ENCODE measurements around the gene PRKG1. TPM values are rescaled to one million over a fixed set of nuclear protein-coding genes. Genes with fewer than 3 reads are reported as not detected.

PRKG1 gene
- total RNA-seq, 1 donor: 19.5 TPM

- Histone ChIP-seq H3K4me3 (ENCODE audit: insufficient read depth, low read length) (no peak overlapping the region), H3K4me2 (ENCODE audit: insufficient read depth, low read length) (no peak overlapping the region), H3K27me3 (ENCODE audit: insufficient read depth, low read length) (no peaks in the 10 kb centered on the region), H4K20me1 (ENCODE audit: insufficient read depth, low read length) (no peaks in the 10 kb centered on the region), H3K79me2 (ENCODE audit: insufficient read depth, low read length) (no peaks in the 10 kb centered on the region), H3K4me1 (ENCODE audit: insufficient read depth, low read length) (no peaks in the 10 kb centered on the region), H3K9me3 (ENCODE audit: low read depth, low read length) (no peaks in the 10 kb centered on the region), H3K36me3 (ENCODE audit: insufficient read depth, low read length) (no peaks in the 10 kb centered on the region), H2AFZ (ENCODE audit: low read length) (no peak overlapping the region), H3K27ac (ENCODE audit: low read depth, low read length) (no peak overlapping the region)
- no peak for DNase-seq (ENCODE audit: insufficient read length, low spot score, missing footprints)
- TF ChIP-seq CTCF (IDR thresholded peaks at IDR 0.05; ENCODE audit: extremely low read depth, low read depth, low read length): no peak
Observed at GRCh38 chr10:51972733-51973346, 898.6 kb downstream of the PRKG1 start.

GRCh38 chr10:51980752-51981151 lies 906.5 kb downstream of the PRKG1 start:
- H3K4me1 ChIP-seq (ENCODE audit: insufficient read depth, low read length): no peaks in the 10 kb centered on the region
- no peak for DNase-seq (ENCODE audit: insufficient read length, low spot score, missing footprints)
- H4K20me1 ChIP-seq (ENCODE audit: insufficient read depth, low read length): no peaks in the 10 kb centered on the region
- H3K9me3 ChIP-seq (ENCODE audit: low read depth, low read length): no peaks in the 10 kb centered on the region
- no peaks in the 10 kb centered on the region for H3K27me3 ChIP-seq (ENCODE audit: insufficient read depth, low read length)
- no peak overlapping the region for H2AFZ ChIP-seq (ENCODE audit: low read length)
- H3K4me3 ChIP-seq (ENCODE audit: insufficient read depth, low read length): no peak overlapping the region
- H3K4me2 ChIP-seq (ENCODE audit: insufficient read depth, low read length): no peak overlapping the region
- H3K79me2 ChIP-seq (ENCODE audit: insufficient read depth, low read length): no peaks in the 10 kb centered on the region
- H3K27ac ChIP-seq (ENCODE audit: low read depth, low read length): no peak overlapping the region
- TF ChIP-seq CTCF (IDR thresholded peaks at IDR 0.05; ENCODE audit: extremely low read depth, low read depth, low read length): no peak
- H3K36me3 ChIP-seq (ENCODE audit: insufficient read depth, low read length): no peaks in the 10 kb centered on the region

- no peaks in the 10 kb centered on the region for H3K79me2 ChIP-seq (ENCODE audit: insufficient read depth, low read length)
- H3K9me3 ChIP-seq (ENCODE audit: low read depth, low read length): no peaks in the 10 kb centered on the region
- H3K27me3 ChIP-seq (ENCODE audit: insufficient read depth, low read length): no peaks in the 10 kb centered on the region
- no peaks in the 10 kb centered on the region for H3K4me1 ChIP-seq (ENCODE audit: insufficient read depth, low read length)
- no peak overlapping the region for H3K4me3 ChIP-seq (ENCODE audit: insufficient read depth, low read length)
- no peak overlapping the region for H2AFZ ChIP-seq (ENCODE audit: low read length)
- no peaks in the 10 kb centered on the region for H4K20me1 ChIP-seq (ENCODE audit: insufficient read depth, low read length)
- no peak for TF ChIP-seq CTCF (IDR thresholded peaks at IDR 0.05; ENCODE audit: extremely low read depth, low read depth, low read length)
- H3K36me3 ChIP-seq (ENCODE audit: insufficient read depth, low read length): no peaks in the 10 kb centered on the region
- H3K4me2 ChIP-seq (ENCODE audit: insufficient read depth, low read length): no peak overlapping the region
- H3K27ac ChIP-seq (ENCODE audit: low read depth, low read length): no peak overlapping the region
- no peak for DNase-seq (ENCODE audit: insufficient read length, low spot score, missing footprints)
Observed at GRCh38 chr10:51981731-51982130, 907.4 kb downstream of the PRKG1 start.

- Histone ChIP-seq H3K9me3 (ENCODE audit: low read depth, low read length) (no peaks in the 10 kb centered on the region), H3K4me3 (ENCODE audit: insufficient read depth, low read length) (no peak overlapping the region), H3K79me2 (ENCODE audit: insufficient read depth, low read length) (no peaks in the 10 kb centered on the region), H4K20me1 (ENCODE audit: insufficient read depth, low read length) (no peaks in the 10 kb centered on the region), H2AFZ (ENCODE audit: low read length) (no peak overlapping the region), H3K27me3 (ENCODE audit: insufficient read depth, low read length) (no peaks in the 10 kb centered on the region), H3K36me3 (ENCODE audit: insufficient read depth, low read length) (no peaks in the 10 kb centered on the region), H3K27ac (ENCODE audit: low read depth, low read length) (no peak overlapping the region), H3K4me1 (ENCODE audit: insufficient read depth, low read length) (no peaks in the 10 kb centered on the region), H3K4me2 (ENCODE audit: insufficient read depth, low read length) (no peak overlapping the region)
- no peak for DNase-seq (ENCODE audit: insufficient read length, low spot score, missing footprints)
- no peak for TF ChIP-seq CTCF (IDR thresholded peaks at IDR 0.05; ENCODE audit: extremely low read depth, low read depth, low read length)
Observed at GRCh38 chr10:51983481-51983880, 909.2 kb downstream of the PRKG1 start.
